A549 (cell line): Measurements from ENCODE around the gene PTPRN2. TPM values are rescaled to one million over a fixed set of nuclear protein-coding genes. Genes with fewer than 3 reads are reported as not detected.

Source experiments
- ATAC-seq, 2 experiments: fragments of 200-7000 bp in 1 of 2; fragments of >200 bp in 1 of 2; cut with Nextera tagmentation in 1 of 2; cut with Tn5 transposase in 1 of 2; 3 replicates each; pipeline versions ENCODE4 v1.8.0 to v1.9.1; 2018 to 2020; ENCODE audit warnings: mild to moderate bottlenecking in 1 of 2, moderate library complexity in 1 of 2
- CTCF ChIA-PET: fragments of 300-600 bp; sonication (Branson Sonifier 250); formaldehyde crosslinking; extraction: SDS; loops from one replicate; lab custom pipeline; 2021; ENCODE audit warnings: antibody characterized with exemption, inconsistent platforms; lab: Yijun Ruan, JAX
- POLR2A ChIA-PET: fragments of 350-600 bp; formaldehyde crosslinking; extraction: SDS; loops from one replicate; lab custom pipeline; 2021; ENCODE audit warnings: antibody characterized with exemption, inconsistent platforms; lab: Yijun Ruan, JAX
- DNase-seq, 2 experiments: peaks; one replicate each; pipeline versions ENCODE4 v3.0.0 to v3.0.0-alpha.2; 2011 to 2016; ENCODE audit warnings: low read depth in 1 of 2, low spot score in 1 of 2
- FAIRE-seq: peaks from 2 replicates; lab custom pipeline; 2011; peaks lifted over from hg19 to GRCh38; lab: Jason Lieb, UNC
- H3K27ac ChIP-seq, 2 experiments: fragments of >200 bp; sonication (Bioruptor Twin); formaldehyde crosslinking; 3 replicates each; pipeline ENCODE4 v1.5.1; 2016 to 2017
- H3K4me1 ChIP-seq: fragments of >200 bp; sonication (Bioruptor Twin); formaldehyde crosslinking; 3 replicates; pipeline ENCODE4 v1.6.1; 2016
- H3K4me2 ChIP-seq: fragments of >200 bp; sonication (Bioruptor Twin); formaldehyde crosslinking; 3 replicates; pipeline ENCODE4 v1.6.1; 2016
- H3K4me3 ChIP-seq: fragments of >200 bp; sonication (Bioruptor Twin); formaldehyde crosslinking; 3 replicates; pipeline ENCODE4 v1.5.1; 2016
- H3K9me3 ChIP-seq: fragments of >200 bp; sonication (Bioruptor Twin); formaldehyde crosslinking; 3 replicates; pipeline ENCODE4 v1.6.1; 2016
- BHLHE40 ChIP-seq: IDR thresholded peaks from 2 replicates; pipeline ENCODE4 v1.6.1; 2012; ENCODE audit warnings: low read depth, low read length, inconsistent platforms
- CBX8 ChIP-seq: fragments of 200-600 bp; sonication (generic); IDR thresholded peaks from 2 replicates; pipeline ENCODE4 v1.6.1; 2016
- ELK1 ChIP-seq: fragments of 150-350 bp; IDR thresholded peaks from 2 replicates; pipeline ENCODE4 v1.6.1; 2014; ENCODE audit warnings: low read depth, mild to moderate bottlenecking, low read length
- EP300 ChIP-seq, 2 experiments: fragments of >200 bp; sonication (Bioruptor Twin); formaldehyde crosslinking; IDR thresholded peaks; 2 replicates in 1 of 2; 3 replicates in 1 of 2; pipeline ENCODE4 v1.6.1; 2016 to 2017
- ESRRA ChIP-seq: fragments of 150-350 bp; IDR thresholded peaks from 2 replicates; pipeline ENCODE4 v1.6.1; 2014; ENCODE audit warnings: mild to moderate bottlenecking, low read length, borderline replicate concordance
- FOSL2 ChIP-seq, 2 experiments: fragments of 450-650 bp in 1 of 2; fragments of >200 bp in 1 of 2; sonication (Bioruptor Twin) in 1 of 2; formaldehyde crosslinking; IDR thresholded peaks; 2 replicates each; pipeline versions ENCODE4 v1.5.0 to v1.6.1; 2016 to 2020; ENCODE audit warnings: mild to moderate bottlenecking in 1 of 2, moderate library complexity in 1 of 2
- FOXS1 ChIP-seq: fragments of 250-450 bp; sonication (Bioruptor Pico); IDR thresholded peaks from 2 replicates; pipeline ENCODE4 v1.5.0; 2020; ENCODE audit warnings: mild to moderate bottlenecking, moderate library complexity
- GATA3 ChIP-seq: IDR thresholded peaks from 2 replicates; pipeline ENCODE4 v1.6.1; 2012; ENCODE audit warnings: borderline replicate concordance
- HDAC2 ChIP-seq: fragments of 200-600 bp; sonication (generic); IDR thresholded peaks from 2 replicates; pipeline ENCODE4 v1.6.1; 2016
- HOXA7 ChIP-seq: fragments of 250-450 bp; sonication (Bioruptor Pico); IDR thresholded peaks from 2 replicates; pipeline ENCODE4 v1.5.0; 2020; ENCODE audit warnings: mild to moderate bottlenecking, moderate library complexity
- HOXB5 ChIP-seq: fragments of 250-450 bp; sonication (Bioruptor Pico); IDR thresholded peaks from 2 replicates; pipeline ENCODE4 v1.5.0; 2020; ENCODE audit warnings: mild to moderate bottlenecking, moderate library complexity
- MYC ChIP-seq: IDR thresholded peaks from 2 replicates; pipeline ENCODE4 v1.6.1; 2012; ENCODE audit warnings: mild to moderate bottlenecking, inconsistent platforms, low read length, improper control_type of control experiment, borderline replicate concordance
- NR3C1 ChIP-seq: fragments of >200 bp; sonication (Bioruptor Twin); formaldehyde crosslinking; IDR thresholded peaks from 3 replicates; pipeline ENCODE4 v1.6.1; 2017
- PHF8 ChIP-seq: fragments of 200-600 bp; sonication (generic); IDR thresholded peaks from 2 replicates; pipeline ENCODE4 v1.6.1; 2016; ENCODE audit warnings: low read depth, mild to moderate bottlenecking, antibody characterized with exemption, moderate library complexity, borderline replicate concordance
- RAD21 ChIP-seq, 2 experiments: fragments of >200 bp in 1 of 2; sonication (Bioruptor Twin) in 1 of 2; formaldehyde crosslinking in 1 of 2; IDR thresholded peaks in 1 of 2; conservative IDR thresholded peaks in 1 of 2; 2 replicates in 1 of 2; 3 replicates in 1 of 2; pipeline ENCODE4 v1.6.1; 2012 to 2018; ENCODE audit warnings: inconsistent platforms in 1 of 2
- SMC3 ChIP-seq: fragments of >200 bp; sonication (Bioruptor Twin); formaldehyde crosslinking; IDR thresholded peaks from 3 replicates; pipeline ENCODE4 v1.6.1; 2018; ENCODE audit warnings: inconsistent platforms
- SREBF2 ChIP-seq: fragments of 450-650 bp; IDR thresholded peaks from 2 replicates; pipeline ENCODE4 v1.6.1; 2014; ENCODE audit warnings: mild to moderate bottlenecking, moderate library complexity
- TFCP2L1 ChIP-seq: fragments of 250-450 bp; sonication (Bioruptor Pico); IDR thresholded peaks from 2 replicates; pipeline ENCODE4 v1.5.0; 2021; ENCODE audit warnings: mild to moderate bottlenecking
- WGBS: methylation state at CpG from one replicate; pipeline ENCODE4 v1.1.6; 2017; ENCODE audit errors: missing lambda C conversion rate; 5-methylcytosine and 5-hydroxymethylcytosine counted together
- polyA plus RNA-seq, 4 experiments: library from polyadenylated mRNA; depleted of rRNA in 3 of 4; stranded (reverse); fragments of >200 nt; fragmentation: RNase III in 1 of 4; extraction: RNeasy Plus Mini Kit Qiagen cat#74134 plus additional on column Dnase treatment in 1 of 4; gene quantifications; 2 replicates in 3 of 4; 3 replicates in 1 of 4; pipeline ENCODE4 v1.2.3, GENCODE V29; 2011 to 2017
- TF ChIP-seq, protein P1 (sequence below): fragments of 250-450 bp; sonication (Bioruptor Pico); IDR thresholded peaks from 2 replicates; pipeline ENCODE4 v1.5.0; 2021; ENCODE audit warnings: mild to moderate bottlenecking, moderate library complexity, borderline replicate concordance
- TF ChIP-seq, protein P2 (sequence below): IDR thresholded peaks from 2 replicates; pipeline ENCODE4 v1.6.1; 2012
- TF ChIP-seq, protein P3 (sequence below): fragments of 450-650 bp; IDR thresholded peaks from 2 replicates; pipeline ENCODE4 v1.6.1; 2014; ENCODE audit warnings: antibody characterized with exemption
- TF ChIP-seq, protein P4 (sequence below): IDR thresholded peaks from 2 replicates; pipeline ENCODE4 v1.6.1; 2012; ENCODE audit warnings: low read depth, borderline replicate concordance

PTPRN2 gene
- polyA plus RNA-seq, 2 of the 4 experiments (the other 2 are of a cell fraction): 0.41 to 1.2 TPM

- H3K4me3 ChIP-seq: no peak overlapping the region
- H3K4me2 ChIP-seq: no peak overlapping the region
- TF ChIP-seq MYC (no peak), BHLHE40 (no peak), HDAC2 (no peak)
- TF ChIP-seq, protein P1, sequence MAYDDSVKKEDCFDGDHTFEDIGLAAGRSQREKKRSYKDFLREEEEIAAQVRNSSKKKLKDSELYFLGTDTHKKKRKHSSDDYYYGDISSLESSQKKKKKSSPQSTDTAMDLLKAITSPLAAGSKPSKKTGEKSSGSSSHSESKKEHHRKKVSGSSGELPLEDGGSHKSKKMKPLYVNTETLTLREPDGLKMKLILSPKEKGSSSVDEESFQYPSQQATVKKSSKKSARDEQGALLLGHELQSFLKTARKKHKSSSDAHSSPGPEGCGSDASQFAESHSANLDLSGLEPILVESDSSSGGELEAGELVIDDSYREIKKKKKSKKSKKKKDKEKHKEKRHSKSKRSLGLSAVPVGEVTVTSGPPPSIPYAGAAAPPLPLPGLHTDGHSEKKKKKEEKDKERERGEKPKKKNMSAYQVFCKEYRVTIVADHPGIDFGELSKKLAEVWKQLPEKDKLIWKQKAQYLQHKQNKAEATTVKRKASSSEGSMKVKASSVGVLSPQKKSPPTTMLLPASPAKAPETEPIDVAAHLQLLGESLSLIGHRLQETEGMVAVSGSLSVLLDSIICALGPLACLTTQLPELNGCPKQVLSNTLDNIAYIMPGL (CRISPR knock-in tag): no peak
- ChIA-PET CTCF (interaction anchor here (0.8 kb wide), 1 partner anchor 79 kb away, joined by 3 read pairs; no protein-coding TSS in a partner anchor), POLR2A (no interaction called here)
- no peak for DNase-seq
- no peak for ATAC-seq
- no peak for FAIRE-seq
- H3K4me1 ChIP-seq: no peaks in the 10 kb centered on the region
- 58% methylated on average over 4 of the region's 6 CpGs for WGBS
- H3K9me3 ChIP-seq: peaks cover 14% of the 10 kb centered on the region
- no peak overlapping the region for H3K27ac ChIP-seq
Measured at GRCh38 chr7:157930441-157930840, 657.2 kb downstream of the PTPRN2 start.

GRCh38 chr7:157929671-157930070, 658.0 kb downstream of the PTPRN2 start:
- ChIA-PET CTCF (interaction anchor here (0.8 kb wide), 1 partner anchor 80 kb away, joined by 3 read pairs; no protein-coding TSS in a partner anchor), POLR2A (no interaction called here)
- Histone ChIP-seq H3K4me1 (no peaks in the 10 kb centered on the region), H3K27ac (no peak overlapping the region), H3K4me3 (no peak overlapping the region), H3K9me3 (peaks cover 14% of the 10 kb centered on the region), H3K4me2 (no peak overlapping the region)
- ATAC-seq: no peak
- TF ChIP-seq ESRRA: no peak
- TF ChIP-seq EP300 (IDR thresholded peaks at IDR 0.05): no peak
- no peak for TF ChIP-seq PHF8
- TF ChIP-seq CBX8: no peak
- no peak for TF ChIP-seq FOSL2 (IDR thresholded peaks at IDR 0.05)
- no peak for TF ChIP-seq FOSL2 (CRISPR knock-in tag; IDR thresholded peaks at IDR 0.05)
- TF ChIP-seq HDAC2: no peak
- no peak for TF ChIP-seq HOXA7 (CRISPR knock-in tag)
- TF ChIP-seq SREBF2: no peak
- TF ChIP-seq, protein P2, sequence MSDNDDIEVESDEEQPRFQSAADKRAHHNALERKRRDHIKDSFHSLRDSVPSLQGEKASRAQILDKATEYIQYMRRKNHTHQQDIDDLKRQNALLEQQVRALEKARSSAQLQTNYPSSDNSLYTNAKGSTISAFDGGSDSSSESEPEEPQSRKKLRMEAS: no peak
- no peak for TF ChIP-seq HOXB5 (CRISPR knock-in tag)
- TF ChIP-seq, protein P3, sequence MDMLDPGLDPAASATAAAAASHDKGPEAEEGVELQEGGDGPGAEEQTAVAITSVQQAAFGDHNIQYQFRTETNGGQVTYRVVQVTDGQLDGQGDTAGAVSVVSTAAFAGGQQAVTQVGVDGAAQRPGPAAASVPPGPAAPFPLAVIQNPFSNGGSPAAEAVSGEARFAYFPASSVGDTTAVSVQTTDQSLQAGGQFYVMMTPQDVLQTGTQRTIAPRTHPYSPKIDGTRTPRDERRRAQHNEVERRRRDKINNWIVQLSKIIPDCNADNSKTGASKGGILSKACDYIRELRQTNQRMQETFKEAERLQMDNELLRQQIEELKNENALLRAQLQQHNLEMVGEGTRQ: no peak
- no peak for TF ChIP-seq RAD21 (conservative IDR thresholded peaks at IDR 0.05 in 1 of 2, IDR thresholded peaks at IDR 0.05 in 1 of 2)
- TF ChIP-seq, protein P4, sequence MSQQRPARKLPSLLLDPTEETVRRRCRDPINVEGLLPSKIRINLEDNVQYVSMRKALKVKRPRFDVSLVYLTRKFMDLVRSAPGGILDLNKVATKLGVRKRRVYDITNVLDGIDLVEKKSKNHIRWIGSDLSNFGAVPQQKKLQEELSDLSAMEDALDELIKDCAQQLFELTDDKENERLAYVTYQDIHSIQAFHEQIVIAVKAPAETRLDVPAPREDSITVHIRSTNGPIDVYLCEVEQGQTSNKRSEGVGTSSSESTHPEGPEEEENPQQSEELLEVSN: no peak
- no peak for TF ChIP-seq SMC3
- no peak for TF ChIP-seq ELK1
- TF ChIP-seq FOXS1 (CRISPR knock-in tag): no peak
- TF ChIP-seq TFCP2L1 (CRISPR knock-in tag): no peak
- TF ChIP-seq BHLHE40: no peak
- no peak for TF ChIP-seq NR3C1
- TF ChIP-seq GATA3: no peak
- WGBS: 55% methylated on average over 10 of the region's 16 CpGs
- no peak for FAIRE-seq
- no peak for DNase-seq
